Left hindlimb (tissue), 1 donor: ENCODE results near the gene EHBP1L1.

Experiments used
- DNase-seq: peaks from one replicate; pipeline ENCODE4 v3.0.0-alpha.2; 2018

EHBP1L1 gene

GRCh38 chr11:65547446-65548125 is 28.3 kb upstream of the EHBP1L1 start:
- DNase-seq: no peak

GRCh38 chr11:65548395-65548794 is 27.5 kb upstream of the EHBP1L1 start:
- no peak for DNase-seq

- no peak for DNase-seq
Observed at GRCh38 chr11:65549096-65549495, 26.8 kb upstream of the EHBP1L1 start.

DNA sequence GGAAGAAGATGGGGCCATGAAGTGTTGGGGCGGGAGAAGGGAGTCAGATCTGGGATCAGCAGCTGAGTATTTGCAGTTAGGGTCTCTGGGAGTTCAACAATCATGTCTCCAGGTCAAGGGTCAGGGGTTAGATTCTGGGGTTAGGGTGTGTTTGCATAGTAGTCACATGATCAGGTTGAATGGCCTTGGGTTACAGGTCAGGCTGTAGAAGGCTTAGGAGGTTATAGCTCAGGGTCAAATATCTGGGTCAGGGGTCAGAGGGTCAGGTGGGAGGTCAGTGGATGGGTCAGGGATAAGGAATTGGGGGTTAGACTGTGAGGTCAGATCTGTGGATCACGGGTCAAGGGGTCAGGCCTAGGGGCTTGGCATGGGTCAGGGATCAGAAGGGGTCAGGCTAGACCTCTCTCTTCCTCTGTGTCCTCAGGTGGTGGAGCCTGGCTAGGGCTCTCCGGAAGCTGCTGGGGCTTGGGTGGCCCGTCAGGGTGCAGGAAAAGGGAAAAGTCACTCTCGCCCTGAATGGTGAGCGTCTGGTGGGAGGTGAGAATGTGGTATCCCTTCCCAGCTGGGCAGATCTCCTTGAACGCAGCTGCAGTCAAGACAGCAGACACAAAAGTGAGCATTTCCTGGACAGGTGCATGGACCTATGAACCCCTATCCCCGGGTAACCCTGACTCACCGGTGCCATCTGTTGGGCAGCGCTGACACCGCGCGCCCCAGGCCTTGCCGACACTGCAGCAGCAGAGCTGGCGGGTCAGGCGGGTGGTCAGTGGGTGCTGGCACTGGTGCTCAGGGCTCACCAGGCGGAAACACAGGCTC is 24.1 kb upstream of the EHBP1L1 start:
- no peak for DNase-seq

GRCh38 chr11:65552388-65552951 is 23.4 kb upstream of the EHBP1L1 start:
- DNase-seq: no peak

- DNase-seq: no peak
Observed at GRCh38 chr11:65553301-65554001, 22.4 kb upstream of the EHBP1L1 start.

DNA sequence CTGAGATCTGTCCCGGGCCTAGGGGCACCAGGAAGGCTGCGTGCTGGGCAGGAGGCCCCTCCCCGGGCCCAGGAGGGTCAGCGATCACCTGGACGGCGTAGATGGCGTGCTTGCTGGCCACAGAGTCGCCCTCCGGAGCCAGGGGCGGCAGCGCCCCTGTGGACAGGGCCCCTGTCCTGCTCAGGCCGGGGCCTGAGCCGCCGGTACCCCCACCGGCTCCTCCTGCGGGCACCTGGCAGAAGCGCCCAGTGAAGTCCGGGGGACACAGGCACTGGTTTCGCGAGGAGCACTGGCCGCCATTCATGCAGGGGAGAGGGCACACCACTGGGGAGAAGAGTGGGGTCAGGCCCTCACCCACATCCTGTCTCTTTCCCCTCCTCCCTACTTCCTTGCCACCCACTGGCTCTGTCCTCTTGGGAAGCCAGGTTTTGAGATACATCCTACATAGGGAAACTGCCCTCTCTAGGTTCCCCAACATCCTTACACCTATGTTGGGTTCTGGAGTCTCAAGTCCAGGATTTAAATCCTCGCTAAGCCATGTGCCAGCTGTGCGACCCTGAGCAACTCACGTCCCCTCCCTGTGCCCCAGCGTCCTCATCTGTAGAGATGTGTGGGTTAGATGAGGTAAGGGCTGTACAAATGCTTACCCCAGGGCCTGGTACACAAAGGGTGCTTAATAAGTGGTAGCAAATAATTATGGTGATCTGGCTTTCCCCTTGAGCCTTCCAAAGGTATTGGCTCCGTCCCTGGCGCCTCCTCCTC is 21.6 kb upstream of the EHBP1L1 start:
- DNase-seq: no peak

DNA sequence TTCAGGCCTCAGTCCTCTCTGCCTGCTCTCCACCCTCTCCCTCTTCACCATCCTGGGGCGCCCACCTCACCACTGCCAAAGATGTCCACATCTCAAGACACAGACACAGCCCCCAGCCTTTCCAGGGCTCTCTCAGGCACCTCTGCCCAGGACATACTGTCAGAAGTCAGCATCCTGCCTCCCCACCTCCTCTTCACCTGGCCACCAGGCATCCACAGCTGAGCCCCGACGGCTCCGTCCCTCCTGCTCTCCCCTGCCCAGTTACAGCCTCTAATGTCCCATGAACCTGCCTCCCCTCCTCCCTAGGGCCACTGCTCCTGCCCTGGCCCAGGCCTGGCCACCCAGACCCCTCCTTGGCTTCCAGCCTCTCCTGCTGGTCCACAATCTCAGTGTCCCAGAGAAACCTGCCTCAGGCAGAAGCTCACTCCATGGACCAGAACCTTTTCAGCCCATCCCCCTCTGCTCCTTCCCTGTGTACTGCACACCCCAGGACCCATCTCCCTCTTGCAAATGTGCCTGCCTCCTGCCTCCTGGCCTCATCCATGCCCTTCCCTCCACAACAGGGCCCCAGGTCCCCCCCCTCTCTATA is 20.9 kb upstream of the EHBP1L1 start:
- DNase-seq: no peak

DNA sequence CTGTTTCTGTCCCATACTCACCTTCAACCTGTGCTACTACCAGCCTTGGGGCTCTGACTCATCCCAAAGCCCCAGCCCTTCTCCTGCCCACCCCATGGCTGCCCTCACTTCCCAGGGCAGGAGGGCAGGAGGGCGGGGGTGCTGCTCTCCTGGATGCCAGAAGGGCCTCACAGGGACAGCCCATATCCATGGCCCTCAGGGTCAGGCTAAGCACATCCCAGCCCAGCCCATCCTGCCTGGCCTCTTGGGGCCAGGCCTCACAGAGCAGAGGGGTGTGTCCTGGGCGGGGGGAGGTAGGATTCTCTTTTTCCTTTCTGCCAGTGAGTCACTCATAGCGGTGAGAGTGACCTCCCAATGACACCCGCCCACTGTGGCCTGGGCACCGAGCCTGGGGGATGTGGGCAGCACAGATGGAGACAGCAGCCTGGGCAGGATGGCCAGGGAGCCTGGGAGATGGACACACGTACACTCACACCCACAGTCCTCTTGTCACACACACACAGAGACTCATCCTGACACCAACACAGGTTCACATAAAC is 20.1 kb upstream of the EHBP1L1 start:
- DNase-seq: peak; percentile 85

DNA sequence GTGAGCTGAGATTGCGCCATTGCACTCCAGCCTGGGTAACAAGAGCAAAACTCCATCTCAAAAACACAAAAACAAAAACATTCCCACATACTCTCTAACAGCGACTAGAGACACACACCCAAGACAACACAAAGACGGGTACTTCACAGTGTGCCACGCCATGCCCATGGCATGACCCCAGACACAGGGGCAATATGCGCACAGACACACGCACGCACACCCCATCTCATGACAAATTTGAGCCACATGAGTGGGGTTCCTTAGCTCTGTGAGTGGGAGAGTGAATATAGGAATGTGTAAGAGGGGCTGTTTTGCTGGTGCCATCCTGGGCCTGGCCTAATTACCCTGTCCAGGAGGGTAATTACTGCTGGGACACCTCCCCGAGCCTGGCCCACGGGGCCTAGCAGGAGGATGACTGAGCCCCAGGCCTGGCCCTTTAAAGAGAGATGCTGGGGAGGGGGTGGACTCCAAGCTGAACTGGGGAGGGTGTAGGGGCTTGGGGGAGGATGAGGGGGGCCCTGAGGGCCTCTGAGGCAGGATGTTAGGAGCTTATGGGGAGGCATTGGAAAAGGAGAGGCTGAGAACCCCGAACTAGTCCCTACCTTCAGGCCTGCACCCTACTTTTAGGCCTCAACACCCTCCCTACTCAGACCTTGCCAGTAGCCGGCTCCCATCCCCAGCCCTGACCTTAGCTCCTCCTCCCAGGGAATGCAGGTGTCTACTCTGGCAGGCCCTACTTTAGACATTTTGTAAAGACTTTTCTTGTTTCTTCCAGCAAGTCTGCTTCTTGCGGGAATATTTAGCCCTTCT is 19.2 kb upstream of the EHBP1L1 start:
- no peak for DNase-seq

DNA sequence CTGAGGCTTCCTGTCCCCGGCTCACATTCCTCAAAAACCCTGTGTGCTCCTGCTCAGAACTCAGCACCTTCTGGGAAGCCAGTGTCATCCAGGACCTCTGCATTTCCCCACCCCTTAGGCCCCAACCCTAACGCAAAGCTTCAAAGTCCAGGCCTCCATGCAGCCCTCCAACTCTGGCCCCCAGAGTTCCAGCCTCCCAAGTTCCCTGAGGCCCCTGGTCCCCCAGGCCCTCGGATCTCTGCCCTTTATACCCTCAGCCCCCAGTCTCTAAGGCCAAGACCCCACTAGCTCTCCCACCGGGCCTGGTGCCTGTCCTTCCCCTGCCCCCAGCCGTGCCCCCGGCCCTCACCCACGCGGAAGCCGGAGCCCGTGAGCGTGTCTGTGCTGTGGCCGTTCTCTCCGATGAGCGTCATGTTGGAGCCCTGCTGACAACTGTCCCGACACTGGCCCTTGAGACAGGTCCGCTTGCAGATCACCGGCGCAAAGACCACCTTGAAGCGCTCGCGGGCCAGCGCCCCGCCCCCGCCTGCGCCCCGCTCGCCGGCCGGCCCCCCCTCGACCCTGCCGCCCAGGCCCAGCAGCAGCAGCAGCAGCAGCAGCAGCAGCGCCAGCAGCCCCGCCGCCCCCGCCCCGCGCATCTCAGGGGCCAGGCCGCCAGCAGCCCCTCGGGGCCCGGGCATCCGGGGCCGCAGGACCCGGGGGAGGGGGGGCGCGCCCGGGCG is 18.4 kb upstream of the EHBP1L1 start:
- peak; percentile 60 for DNase-seq

DNA sequence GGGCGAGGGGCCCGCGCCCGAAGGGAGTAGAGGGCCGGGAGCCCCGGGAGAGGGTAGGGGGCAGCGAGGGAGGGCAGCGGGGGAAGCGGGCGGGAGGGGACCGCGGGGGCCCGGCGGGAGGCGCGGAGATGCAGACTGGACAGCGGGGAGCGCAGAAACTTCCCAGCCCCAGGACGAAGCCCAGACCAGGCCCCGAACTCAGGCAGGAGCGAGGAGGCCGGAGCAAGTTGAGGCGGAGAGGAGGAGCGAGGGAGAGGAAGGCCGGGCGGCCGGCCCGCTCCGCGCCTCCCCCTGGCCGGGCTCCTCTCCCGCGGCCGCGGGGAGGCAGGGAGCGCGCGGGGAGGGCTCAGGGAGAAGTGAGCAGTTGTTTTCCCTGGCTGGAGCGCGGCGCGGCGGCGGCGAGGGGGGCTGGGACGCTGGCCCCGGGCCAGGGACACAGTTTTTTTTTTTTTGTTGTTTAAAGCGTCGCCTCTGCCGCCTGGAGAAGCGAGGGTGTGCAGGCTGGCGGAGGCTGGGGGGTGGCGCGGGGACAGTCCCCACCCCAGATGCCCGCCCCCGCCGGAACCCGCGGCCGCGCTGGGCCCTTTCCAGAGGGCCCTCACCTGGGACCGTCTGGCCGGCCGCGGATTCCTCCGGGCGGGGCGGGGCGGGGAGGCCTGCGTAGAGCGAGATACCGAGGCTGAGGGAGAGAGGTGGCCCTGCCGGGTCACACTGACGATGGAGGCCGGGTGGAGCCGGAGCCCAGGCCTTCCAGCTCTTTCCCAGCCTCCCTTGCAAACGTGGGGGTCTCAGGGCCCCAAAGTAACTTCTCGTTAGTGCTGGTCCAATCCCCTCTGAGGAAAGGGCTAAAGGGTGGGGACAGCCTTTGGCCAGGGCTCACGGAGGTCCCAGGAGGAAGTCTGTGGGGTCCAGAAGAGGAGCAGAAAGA is 17.6 kb upstream of the EHBP1L1 start, which contains the start of gene LTBP3:
TSS of gene LTBP3 (minus strand) at position 358 of the 928 bp plus-strand sequence. CDS start 400 bp downstream, outside the sequence.
- peak; percentile 92 for DNase-seq

DNA sequence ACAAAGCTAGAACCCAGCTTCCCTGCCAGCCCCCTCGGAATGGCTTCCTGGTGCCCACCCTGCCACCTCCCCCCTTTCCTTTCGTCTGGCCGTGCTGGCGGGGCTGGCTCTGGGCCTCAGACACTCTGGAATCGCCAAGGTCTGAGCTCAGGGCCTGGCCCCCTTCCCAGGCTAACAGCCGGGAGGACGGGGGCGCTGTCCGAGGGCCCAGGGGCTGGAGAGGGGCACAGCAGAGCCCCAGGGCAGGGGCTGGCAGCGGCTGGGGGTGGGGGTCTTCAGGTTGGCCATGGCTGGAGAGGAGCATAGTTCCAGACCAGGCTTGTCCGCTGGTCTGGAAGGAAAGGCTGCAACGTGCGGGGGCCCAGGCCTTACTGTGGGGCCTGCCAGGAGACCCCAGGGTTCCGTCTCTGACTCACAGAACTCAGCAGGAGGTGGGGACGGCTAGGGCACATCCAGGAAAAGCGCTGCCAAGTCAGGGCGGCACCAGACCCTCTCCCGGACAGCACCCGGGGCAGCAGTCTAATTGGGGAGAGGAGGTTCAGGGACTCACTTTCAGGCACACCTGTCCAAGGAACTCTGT is 16.8 kb upstream of the EHBP1L1 start:
- no peak for DNase-seq

DNA sequence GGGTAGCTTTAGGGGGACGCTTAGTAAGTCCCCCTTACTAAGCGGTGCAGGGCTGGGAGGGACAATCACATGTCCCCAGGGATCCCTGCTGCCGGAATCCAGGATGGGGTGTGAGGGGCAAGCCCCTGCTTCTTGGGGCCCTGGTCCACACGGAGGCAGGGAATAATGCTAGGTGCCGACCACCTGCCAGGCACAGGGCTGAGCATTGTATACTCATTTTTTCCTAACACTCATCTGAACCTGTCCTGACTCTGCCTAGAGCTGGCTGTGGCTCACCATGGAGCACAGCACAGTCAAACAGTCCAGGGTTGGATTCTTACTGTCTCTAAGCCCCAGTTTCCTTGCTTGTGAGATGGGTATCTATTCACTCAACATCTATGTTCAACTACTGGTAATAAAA is 16.3 kb upstream of the EHBP1L1 start:
- DNase-seq: no peak

GRCh38 chr11:65559951-65560537 is 15.8 kb upstream of the EHBP1L1 start:
- DNase-seq: no peak

- DNase-seq: peak; percentile 76
Observed at GRCh38 chr11:65560555-65561418, 15.1 kb upstream of the EHBP1L1 start.

DNA sequence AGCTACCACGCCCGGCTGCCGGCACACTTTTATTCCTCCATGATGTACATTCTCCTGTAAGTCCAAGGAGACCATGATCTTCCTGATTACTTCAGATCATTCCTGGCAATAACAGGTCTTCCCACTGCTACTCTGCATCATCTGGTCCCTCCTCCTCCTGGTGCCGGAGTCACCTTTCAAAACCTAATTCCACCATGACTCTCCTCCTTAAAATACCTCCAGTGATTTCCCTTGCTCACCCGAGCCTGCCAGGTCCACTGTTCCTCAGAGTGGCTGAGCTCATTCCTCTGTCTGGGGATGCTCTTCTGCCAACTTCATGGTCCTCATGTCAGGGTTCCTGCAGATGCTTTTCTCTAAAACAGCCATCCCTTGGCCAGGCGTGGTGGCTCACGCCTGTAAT is 13.8 kb upstream of the EHBP1L1 start:
- no peak for DNase-seq
